ENCODE measurements around the gene WDFY4. TPM values are rescaled to one million over a fixed set of nuclear protein-coding genes. Genes with fewer than 3 reads are reported as not detected.

The WDFY4 gene
- total RNA-seq, 4 donors from 2014 or later, result 1.6 to 5.1 (median 3.0) TPM

GRCh38 chr10:48691812-48692528 lies 7.3 kb downstream of the WDFY4 start:
- Histone ChIP-seq H3K27me3 (no peaks in the 10 kb centered on the region), H3K4me3 (no peak overlapping the region), H3K36me3 (no peaks in the 10 kb centered on the region), H3K27ac (no peak overlapping the region), H3K4me1 (no peaks in the 10 kb centered on the region), H3K9me3 (no peaks in the 10 kb centered on the region)
- TF ChIP-seq POLR2AphosphoS5 (IDR thresholded peaks at IDR 0.05), result no peak
- TF ChIP-seq EP300 (IDR thresholded peaks at IDR 0.05), result no peak
- TF ChIP-seq CTCF (IDR thresholded peaks at IDR 0.05), result no peak
- TF ChIP-seq POLR2A (IDR thresholded peaks at IDR 0.05), result no peak
- no peak for ATAC-seq
- 53 to 59% methylated on average over 3 to 5 of the region's 8 CpGs for WGBS, 2 donors (ENCODE audit: low coverage in 1 of 2)

- ATAC-seq, result no peak
- Histone ChIP-seq H3K9me3 (no peaks in the 10 kb centered on the region), H3K27ac (no peak overlapping the region), H3K4me3 (no peak overlapping the region), H3K36me3 (no peaks in the 10 kb centered on the region), H3K27me3 (no peaks in the 10 kb centered on the region), H3K4me1 (no peaks in the 10 kb centered on the region)
- WGBS, 2 donors (ENCODE audit: low coverage in 1 of 2), result 79 to 84% methylated on average over 3 of the region's 4 CpGs
- TF ChIP-seq EP300 (IDR thresholded peaks at IDR 0.05) (no peak), CTCF (IDR thresholded peaks at IDR 0.05) (no peak), POLR2AphosphoS5 (IDR thresholded peaks at IDR 0.05) (no peak), POLR2A (IDR thresholded peaks at IDR 0.05) (no peak)
Measured at GRCh38 chr10:48692748-48693147, 8.1 kb downstream of the WDFY4 start.

- Histone ChIP-seq H3K27ac (no peak overlapping the region), H3K4me3 (no peak overlapping the region), H3K9me3 (no peaks in the 10 kb centered on the region), H3K27me3 (no peaks in the 10 kb centered on the region), H3K4me1 (no peaks in the 10 kb centered on the region), H3K36me3 (no peaks in the 10 kb centered on the region)
- 80% methylated on average over 1 of the region's 4 CpGs; no CpG with 5 or more reads in 1 of the 2 donors for WGBS, 2 donors (ENCODE audit: low coverage in 1 of 2)
- ATAC-seq, result no peak
- TF ChIP-seq POLR2AphosphoS5 (IDR thresholded peaks at IDR 0.05) (no peak), CTCF (IDR thresholded peaks at IDR 0.05) (no peak), POLR2A (IDR thresholded peaks at IDR 0.05) (no peak), EP300 (IDR thresholded peaks at IDR 0.05) (no peak)
Measured at GRCh38 chr10:48693206-48693605, 8.5 kb downstream of the WDFY4 start.

DNA sequence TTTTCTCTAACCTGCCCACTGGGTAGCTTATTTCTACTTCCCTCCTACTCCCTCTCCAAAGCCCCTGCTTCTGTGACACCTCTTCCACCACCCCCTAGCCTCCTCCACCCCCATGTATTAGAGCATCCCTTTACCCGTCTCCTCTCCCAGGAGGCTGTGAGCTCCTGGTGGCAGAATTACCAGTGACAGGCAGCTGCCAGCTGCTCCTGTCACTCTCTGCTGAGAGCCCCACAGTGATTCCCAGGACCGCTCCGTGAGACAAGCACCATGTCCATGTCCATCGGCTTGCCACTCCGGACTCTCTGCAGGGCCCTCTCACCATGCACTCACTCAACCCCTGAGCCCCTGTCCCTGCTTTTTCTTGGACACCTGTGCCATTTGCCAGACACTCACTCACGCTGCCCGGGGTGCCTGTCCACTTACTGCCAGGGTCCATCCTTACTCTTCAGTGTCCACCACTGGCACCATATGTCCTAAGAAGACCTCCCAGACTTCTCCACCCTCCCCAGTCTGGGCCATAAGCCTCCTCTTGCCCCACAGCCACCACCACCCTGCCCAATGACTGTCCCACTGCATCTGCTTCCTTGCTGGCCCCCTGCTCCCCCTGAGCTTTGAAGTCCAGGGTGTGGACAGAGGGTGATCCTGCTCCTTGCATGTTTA lies 9.8 kb downstream of the WDFY4 start:
- no peak overlapping the region for H3K4me3 ChIP-seq
- H3K9me3 ChIP-seq, result no peaks in the 10 kb centered on the region
- H3K27ac ChIP-seq, result no peak overlapping the region
- H3K27me3 ChIP-seq, result peaks cover 5% of the 10 kb centered on the region
- no peak for TF ChIP-seq CTCF (IDR thresholded peaks at IDR 0.05)
- TF ChIP-seq POLR2AphosphoS5 (IDR thresholded peaks at IDR 0.05), result no peak
- TF ChIP-seq EP300 (IDR thresholded peaks at IDR 0.05), result no peak
- no peak for TF ChIP-seq POLR2A (IDR thresholded peaks at IDR 0.05)
- ATAC-seq, result no peak
- WGBS, 2 donors (ENCODE audit: low coverage in 1 of 2), result 85 to 86% methylated on average over 6 of the region's 7 CpGs
- H3K36me3 ChIP-seq, result no peaks in the 10 kb centered on the region
- no peaks in the 10 kb centered on the region for H3K4me1 ChIP-seq

Measured in gastroesophageal sphincter (tissue), 4 donors.